HepG2 (cell line): ENCODE results near the gene MLNR. TPM values are rescaled to one million over a fixed set of nuclear protein-coding genes. Genes with fewer than 3 reads are reported as not detected.

Experiments
- CEBPG ChIP-seq: IDR thresholded peaks from 2 replicates; pipeline ENCODE4 v1.6.1; 2016
- GATAD1 ChIP-seq: IDR thresholded peaks from 2 replicates; pipeline ENCODE4 v1.6.1; 2016; ENCODE audit warnings: missing genetic modification reagents, missing compliant biosample characterization
- MTF2 ChIP-seq: sonication (generic); formaldehyde crosslinking; IDR thresholded peaks from 2 replicates; pipeline ENCODE4 v1.5.0; 2020; ENCODE audit warnings: missing genetic modification reagents, borderline replicate concordance
- MXD1 ChIP-seq: sonication (generic); formaldehyde crosslinking; IDR thresholded peaks from 2 replicates; pipeline ENCODE4 v1.4.0; 2020; ENCODE audit warnings: mild to moderate bottlenecking, missing genetic modification reagents
- NR0B2 ChIP-seq: sonication (generic); formaldehyde crosslinking; IDR thresholded peaks from 2 replicates; pipeline ENCODE4 v1.4.0; 2020; ENCODE audit warnings: mild to moderate bottlenecking, missing genetic modification reagents
- PHF20 ChIP-seq: sonication (generic); formaldehyde crosslinking; IDR thresholded peaks from 2 replicates; pipeline ENCODE4 v1.5.0; 2020; ENCODE audit warnings: mild to moderate bottlenecking, missing genetic modification reagents
- RBAK ChIP-seq: sonication (generic); formaldehyde crosslinking; IDR thresholded peaks from 2 replicates; pipeline ENCODE4 v1.5.1; 2020; ENCODE audit warnings: mild to moderate bottlenecking, missing genetic modification reagents
- SIN3B ChIP-seq: fragments of 150-350 bp; IDR thresholded peaks from 2 replicates; pipeline ENCODE4 v1.6.1; 2014; ENCODE audit warnings: low read length
- SMAD1 ChIP-seq: sonication (generic); formaldehyde crosslinking; IDR thresholded peaks from 2 replicates; pipeline ENCODE4 v1.4.0; 2020; ENCODE audit warnings: missing genetic modification reagents, low read depth, mild to moderate bottlenecking, borderline replicate concordance
- SP4 ChIP-seq: sonication (generic); formaldehyde crosslinking; IDR thresholded peaks from 2 replicates; pipeline ENCODE4 v1.8.1; 2023; ENCODE audit warnings: mild to moderate bottlenecking, missing genetic modification reagents
- SRSF4 ChIP-seq: fragments of 200-400 bp; formaldehyde crosslinking; IDR thresholded peaks from one replicate; pipeline ENCODE4 v1.6.1; 2018; ENCODE audit warnings: mild to moderate bottlenecking, low read depth, low read length, moderate library complexity; ENCODE audit not compliant: poor library complexity, severe bottlenecking
- TARDBP ChIP-seq: sonication (generic); formaldehyde crosslinking; IDR thresholded peaks from 2 replicates; pipeline ENCODE4 v1.8.0; 2022; ENCODE audit warnings: mild to moderate bottlenecking, missing genetic modification reagents
- ZBTB26 ChIP-seq: IDR thresholded peaks from 2 replicates; pipeline ENCODE4 v1.6.1; 2016; ENCODE audit warnings: missing compliant biosample characterization, missing genetic modification reagents, borderline replicate concordance
- ZHX1 ChIP-seq: sonication (generic); formaldehyde crosslinking; IDR thresholded peaks from 2 replicates; pipeline ENCODE4 v1.8.1; 2022; ENCODE audit warnings: low read depth, mild to moderate bottlenecking, missing genetic modification reagents
- ZNF124 ChIP-seq: sonication (generic); formaldehyde crosslinking; IDR thresholded peaks from 2 replicates; pipeline ENCODE4 v1.4.0; 2020; ENCODE audit warnings: missing genetic modification reagents
- ZNF180 ChIP-seq: sonication (generic); formaldehyde crosslinking; IDR thresholded peaks from 2 replicates; pipeline ENCODE4 v1.4.0; 2020; ENCODE audit warnings: low read depth, missing genetic modification reagents, borderline replicate concordance
- ZNF616 ChIP-seq: sonication (generic); formaldehyde crosslinking; IDR thresholded peaks from 2 replicates; pipeline ENCODE4 v1.5.0; 2020; ENCODE audit warnings: low read depth, mild to moderate bottlenecking, missing genetic modification reagents
- ZNF788 ChIP-seq: sonication (generic); formaldehyde crosslinking; IDR thresholded peaks from 2 replicates; pipeline ENCODE4 v1.5.0; 2020; ENCODE audit warnings: mild to moderate bottlenecking, missing genetic modification reagents, borderline replicate concordance
- polyA plus RNA-seq, 8 experiments: library from polyadenylated mRNA; depleted of rRNA in 3 of 8; stranded (reverse) in 7 of 8; unstranded in 1 of 8; fragments of >200 nt; fragmentation: Illumina TruSeq in 4 of 8; extraction: Trizol in 4 of 8; gene quantifications; 2 replicates each; pipeline versions ENCODE4 v1.2.1 to v1.2.3, GENCODE V29; 2011 to 2016; ENCODE audit warnings: low read depth in 4 of 8, missing spikeins in 1 of 8, mixed read lengths in 1 of 8; ENCODE audit not compliant: insufficient read depth in 1 of 8
- total RNA-seq, 5 experiments: library from RNA; depleted of rRNA; stranded (reverse); fragments of >200 nt; fragmentation: Illumina TruSeq; extraction: Trizol; gene quantifications; 2 replicates each; pipeline ENCODE4 v1.2.3, GENCODE V29; 2016; ENCODE audit warnings: low read depth in 1 of 5
- TF ChIP-seq, protein P1 (sequence below): sonication (generic); formaldehyde crosslinking; IDR thresholded peaks from 2 replicates; pipeline ENCODE4 v1.4.0; 2020; ENCODE audit warnings: missing genetic modification reagents
- TF ChIP-seq, protein P2 (sequence below): sonication (generic); formaldehyde crosslinking; IDR thresholded peaks from 2 replicates; pipeline ENCODE4 v1.5.0; 2020; ENCODE audit warnings: missing genetic modification reagents

The MLNR gene
- total and polyA plus RNA-seq, 2 of the 13 experiments (the other 11 are each of a cell fraction or from before 2014, with no cell fraction given): 0.46 TPM; not detected in 1

- peak; percentile 47; the same call in 1 of the 2 replicates for TF ChIP-seq MXD1 (CRISPR knock-in tag)
- TF ChIP-seq, protein P1, sequence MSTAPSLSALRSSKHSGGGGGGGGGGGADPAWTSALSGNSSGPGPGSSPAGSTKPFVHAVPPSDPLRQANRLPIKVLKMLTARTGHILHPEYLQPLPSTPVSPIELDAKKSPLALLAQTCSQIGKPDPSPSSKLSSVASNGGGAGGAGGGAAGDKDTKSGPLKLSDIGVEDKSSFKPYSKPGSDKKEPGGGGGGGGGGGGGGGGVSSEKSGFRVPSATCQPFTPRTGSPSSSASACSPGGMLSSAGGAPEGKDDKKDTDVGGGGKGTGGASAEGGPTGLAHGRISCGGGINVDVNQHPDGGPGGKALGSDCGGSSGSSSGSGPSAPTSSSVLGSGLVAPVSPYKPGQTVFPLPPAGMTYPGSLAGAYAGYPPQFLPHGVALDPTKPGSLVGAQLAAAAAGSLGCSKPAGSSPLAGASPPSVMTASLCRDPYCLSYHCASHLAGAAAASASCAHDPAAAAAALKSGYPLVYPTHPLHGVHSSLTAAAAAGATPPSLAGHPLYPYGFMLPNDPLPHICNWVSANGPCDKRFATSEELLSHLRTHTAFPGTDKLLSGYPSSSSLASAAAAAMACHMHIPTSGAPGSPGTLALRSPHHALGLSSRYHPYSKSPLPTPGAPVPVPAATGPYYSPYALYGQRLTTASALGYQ (CRISPR knock-in tag): no peak
- TF ChIP-seq SIN3B: 0 out of 2 replicates have a peak, but pooled peaks have one; percentile 42
- peak; percentile 96 for TF ChIP-seq PHF20
- peak; percentile 85; the same call in 1 of the 2 replicates for TF ChIP-seq TARDBP (CRISPR knock-in tag)
- TF ChIP-seq ZNF124 (CRISPR knock-in tag): 0 out of 2 replicates have a peak, but pooled peaks have one; percentile 31
- TF ChIP-seq MTF2 (CRISPR knock-in tag): no peak
- no peak for TF ChIP-seq RBAK
- no peak for TF ChIP-seq ZNF616 (CRISPR knock-in tag)
- peak; percentile 76; the same call in 1 of the 2 replicates for TF ChIP-seq NR0B2 (CRISPR knock-in tag)
- TF ChIP-seq SRSF4: no peak
- TF ChIP-seq, protein P2, sequence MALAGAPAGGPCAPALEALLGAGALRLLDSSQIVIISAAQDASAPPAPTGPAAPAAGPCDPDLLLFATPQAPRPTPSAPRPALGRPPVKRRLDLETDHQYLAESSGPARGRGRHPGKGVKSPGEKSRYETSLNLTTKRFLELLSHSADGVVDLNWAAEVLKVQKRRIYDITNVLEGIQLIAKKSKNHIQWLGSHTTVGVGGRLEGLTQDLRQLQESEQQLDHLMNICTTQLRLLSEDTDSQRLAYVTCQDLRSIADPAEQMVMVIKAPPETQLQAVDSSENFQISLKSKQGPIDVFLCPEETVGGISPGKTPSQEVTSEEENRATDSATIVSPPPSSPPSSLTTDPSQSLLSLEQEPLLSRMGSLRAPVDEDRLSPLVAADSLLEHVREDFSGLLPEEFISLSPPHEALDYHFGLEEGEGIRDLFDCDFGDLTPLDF (CRISPR knock-in tag): peak; percentile 70
- no peak for TF ChIP-seq ZNF180 (CRISPR knock-in tag)
- TF ChIP-seq ZHX1: peak; percentile 91
- peak; percentile 96 for TF ChIP-seq GATAD1 (CRISPR knock-in tag)
- no peak for TF ChIP-seq ZBTB26 (CRISPR knock-in tag)
- TF ChIP-seq SMAD1 (CRISPR knock-in tag): peak; percentile 47; the same call in 1 of the 2 replicates
- peak; percentile 64; the same call in 1 of the 2 replicates for TF ChIP-seq ZNF788 (CRISPR knock-in tag)
- peak; percentile 82; the same call in 1 of the 2 replicates for TF ChIP-seq SP4
- peak; percentile 53; the same call in 1 of the 2 replicates for TF ChIP-seq CEBPG
These were observed 27.8 kb downstream of the MLNR start, which contains the start of gene CDADC1 (continued) for GRCh38 chr13:49247643-49248621.
